ENCODE results near the gene STX11. TPM values are rescaled to one million over a fixed set of nuclear protein-coding genes. Genes with fewer than 3 reads are reported as not detected.

Gene STX11
- total and polyA plus RNA-seq, 7 donors, result 3.4 to 5.6 (median 4.3) TPM

- peaks cover 0 to 14% (median 6%) of the 10 kb centered on the region in 4 donors for H3K9me3 ChIP-seq
- 75 to 79% methylated on average over 3 of the region's 3 CpGs for WGBS, 2 donors
- H3K27me3 ChIP-seq, result no peaks in the 10 kb centered on the region
- H3K36me3 ChIP-seq, result no peaks in the 10 kb centered on the region
- intact Hi-C loops (cut with DNase I), result no loop called here
- H3K4me1 ChIP-seq, result no peaks in the 10 kb centered on the region
- H3K4me3 ChIP-seq, result no peak overlapping the region
- TF ChIP-seq POLR2AphosphoS5 (IDR thresholded peaks at IDR 0.05) (no peak), CTCF (IDR thresholded peaks at IDR 0.05) (no peak), POLR2A (IDR thresholded peaks at IDR 0.05) (no peak), EP300 (IDR thresholded peaks at IDR 0.05) (no peak)
- no peak overlapping the region for H3K27ac ChIP-seq
- no peak for DNase-seq
These were observed 52.7 kb downstream of the STX11 start for GRCh38 chr6:144202879-144203468.

GRCh38 chr6:144211160-144211559 is 60.8 kb downstream of the STX11 start:
- Histone ChIP-seq H3K36me3 (no peaks in the 10 kb centered on the region), H3K27me3 (no peaks in the 10 kb centered on the region), H3K9me3 (no peaks in the 10 kb centered on the region), H3K4me1 (peaks cover 0 to 11% (median 9%) of the 10 kb centered on the region in 4 donors), H3K27ac (no peak overlapping the region), H3K4me3 (no peak overlapping the region)
- no peak for DNase-seq
- TF ChIP-seq CTCF (IDR thresholded peaks at IDR 0.05) (no peak), POLR2AphosphoS5 (IDR thresholded peaks at IDR 0.05) (no peak), POLR2A (IDR thresholded peaks at IDR 0.05) (no peak), EP300 (IDR thresholded peaks at IDR 0.05) (no peak)
- WGBS, 2 donors, result 83 to 93% methylated on average over 7 of the region's 7 CpGs
- intact Hi-C loops (cut with DNase I), result no loop called here

GRCh38 chr6:144213315-144213714 is 63.0 kb downstream of the STX11 start:
- intact Hi-C loops (cut with DNase I), result no loop called here

GRCh38 chr6:144214029-144214428 is 63.7 kb downstream of the STX11 start:
- Histone ChIP-seq H3K27me3 (no peaks in the 10 kb centered on the region), H3K4me1 (peaks cover 3 to 20% (median 18%) of the 10 kb centered on the region in 4 donors), H3K4me3 (no peak overlapping the region), H3K27ac (no peak overlapping the region), H3K36me3 (no peaks in the 10 kb centered on the region), H3K9me3 (no peaks in the 10 kb centered on the region)
- TF ChIP-seq CTCF (IDR thresholded peaks at IDR 0.05) (no peak), POLR2AphosphoS5 (IDR thresholded peaks at IDR 0.05) (no peak), EP300 (IDR thresholded peaks at IDR 0.05) (no peak), POLR2A (IDR thresholded peaks at IDR 0.05) (no peak)
- DNase-seq, result no peak
- intact Hi-C loops (cut with DNase I), result no loop called here
- 96 to 100% methylated on average over 2 of the region's 2 CpGs for WGBS, 2 donors

More at GRCh38 chr6:144213315-144213714, 63.0 kb downstream of the STX11 start:
- Histone ChIP-seq H3K36me3 (no peaks in the 10 kb centered on the region), H3K9me3 (no peaks in the 10 kb centered on the region), H3K27me3 (no peaks in the 10 kb centered on the region), H3K27ac (no peak overlapping the region), H3K4me1 (peaks cover 3 to 20% (median 18%) of the 10 kb centered on the region in 4 donors), H3K4me3 (no peak overlapping the region)
- DNase-seq, result no peak
- TF ChIP-seq EP300 (IDR thresholded peaks at IDR 0.05) (no peak), CTCF (IDR thresholded peaks at IDR 0.05) (no peak), POLR2AphosphoS5 (IDR thresholded peaks at IDR 0.05) (no peak), POLR2A (IDR thresholded peaks at IDR 0.05) (no peak)
- WGBS, 2 donors, result 97 to 98% methylated on average over 5 of the region's 5 CpGs
